Karpas-422 (cell line): ENCODE data around the gene NUTM2A. TPM values are rescaled to one million over a fixed set of nuclear protein-coding genes. Genes with fewer than 3 reads are reported as not detected.
"Not testable (repeated sequence)": the region's sequence is repeated elsewhere in the genome, so short reads cannot be mapped to it uniquely, and the experiment has no call there.

Experiments
- DNase-seq: peaks from one replicate; pipeline ENCODE4 v3.0.0-alpha.2; 2015
- H2AFZ ChIP-seq: fragments of 200-600 bp; sonication (generic); 2 replicates; pipeline ENCODE4 v1.6.1; 2014; ENCODE audit warnings: antibody characterized with exemption, low read length, mixed read lengths
- H3K27ac ChIP-seq: fragments of 200-600 bp; sonication (generic); 2 replicates; pipeline ENCODE4 v1.5.1; 2014; ENCODE audit warnings: mild to moderate bottlenecking, low read length, moderate library complexity
- H3K27me3 ChIP-seq: fragments of 200-600 bp; sonication (generic); 2 replicates; pipeline ENCODE4 v1.6.1; 2014; ENCODE audit warnings: low read length, mixed read lengths
- H3K36me3 ChIP-seq: fragments of 200-600 bp; sonication (generic); 2 replicates; pipeline ENCODE4 v1.6.1; 2014; ENCODE audit warnings: low read length, mixed read lengths; ENCODE audit not compliant: insufficient read depth
- H3K4me1 ChIP-seq: fragments of 200-600 bp; sonication (generic); 2 replicates; pipeline ENCODE4 v1.6.1; 2014; ENCODE audit warnings: mild to moderate bottlenecking, low read length, mixed read lengths
- H3K4me2 ChIP-seq: fragments of 200-600 bp; sonication (generic); 2 replicates; pipeline ENCODE4 v1.6.1; 2014; ENCODE audit warnings: low read length, low read depth, mild to moderate bottlenecking; ENCODE audit not compliant: poor library complexity, severe bottlenecking
- H3K4me3 ChIP-seq: fragments of 200-600 bp; sonication (generic); 2 replicates; pipeline ENCODE4 v1.5.1; 2014; ENCODE audit warnings: mild to moderate bottlenecking, antibody characterized with exemption, low read length, mixed read lengths
- H3K79me2 ChIP-seq: fragments of 200-600 bp; sonication (generic); 2 replicates; pipeline ENCODE4 v1.6.1; 2014; ENCODE audit warnings: mild to moderate bottlenecking, low read length, mixed read lengths
- H3K9ac ChIP-seq: fragments of 200-600 bp; sonication (generic); 2 replicates; pipeline ENCODE4 v1.6.0; 2014; ENCODE audit warnings: low read length
- H3K9me2 ChIP-seq: fragments of 200-600 bp; sonication (generic), shearing (Covaris generic); replicated peaks from 2 replicates; pipeline ENCODE4 v1.6.0; 2014; ENCODE audit warnings: mild to moderate bottlenecking, low read length, moderate library complexity; ENCODE audit not compliant: insufficient read depth
- H3K9me3 ChIP-seq: fragments of 300-700, 200-600 bp; sonication (generic); 2 replicates; pipeline ENCODE4 v1.6.1; 2014; ENCODE audit warnings: low read length, mixed read lengths
- H4K20me1 ChIP-seq: fragments of 200-600 bp; sonication (generic); 2 replicates; pipeline ENCODE4 v1.6.1; 2014; ENCODE audit warnings: mild to moderate bottlenecking, antibody characterized with exemption, low read length, low read depth; ENCODE audit not compliant: insufficient read depth
- total RNA-seq: library from RNA; depleted of rRNA; stranded (reverse); fragments of >200 nt; shearing (Covaris generic); gene quantifications from 2 replicates; pipeline ENCODE4 v1.2.3, GENCODE V29; 2014; ENCODE audit warnings: low replicate concordance

Gene NUTM2A
- total RNA-seq, 1 experiment from 2014 or later = 0.26 TPM

DNA sequence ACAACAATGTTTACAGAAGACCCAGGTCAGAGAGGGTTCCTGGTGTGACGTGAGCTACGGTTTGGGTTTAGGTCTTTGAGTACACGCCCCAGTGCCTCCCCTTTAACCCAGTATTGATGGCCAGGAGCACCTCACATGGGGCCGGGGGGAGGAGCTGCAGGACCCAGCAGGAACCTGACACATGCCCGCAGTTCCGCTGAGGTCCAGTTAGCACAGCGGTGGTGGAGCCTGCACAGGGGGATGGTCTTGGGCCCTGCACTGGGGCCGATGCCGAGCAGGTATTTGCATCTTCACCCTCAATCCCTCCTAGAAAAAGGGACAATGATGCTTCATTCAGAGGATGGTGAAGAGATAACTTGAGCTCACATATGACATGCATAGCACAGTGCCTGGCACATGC lies 4.0 kb downstream of the NUTM2A start:
- not testable (repeated sequence) for H3K4me2 ChIP-seq, H3K9me3 ChIP-seq, H4K20me1 ChIP-seq, H3K36me3 ChIP-seq, DNase-seq, H3K9ac ChIP-seq, H3K27me3 ChIP-seq, H3K27ac ChIP-seq, H3K79me2 ChIP-seq, H3K4me1 ChIP-seq, H3K9me2 ChIP-seq, H2AFZ ChIP-seq, H3K4me3 ChIP-seq

GRCh38 chr10:87234854-87235253 lies 9.6 kb downstream of the NUTM2A start:
- not testable (repeated sequence) for H3K79me2 ChIP-seq, H3K4me1 ChIP-seq

DNA sequence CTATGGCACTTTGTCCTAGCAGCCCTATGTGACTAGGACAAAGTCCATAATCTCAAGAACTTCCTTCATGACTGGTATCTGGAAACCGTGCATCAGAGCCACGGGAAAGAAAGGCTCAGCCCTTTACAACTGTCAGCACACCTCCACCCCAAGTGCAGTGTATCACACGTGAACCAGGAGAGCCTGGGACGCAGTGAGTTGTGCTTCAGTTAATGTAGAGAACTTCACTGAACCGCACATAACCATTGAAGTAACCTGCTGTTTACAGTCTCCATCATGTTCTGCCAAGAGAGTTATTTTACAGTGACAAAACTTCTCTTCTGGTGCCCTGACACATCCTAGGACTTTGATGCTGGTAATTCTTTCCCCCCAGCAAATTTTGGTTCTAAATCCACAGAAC lies 12.0 kb downstream of the NUTM2A start:
- not testable (repeated sequence) for H3K27ac ChIP-seq, H3K9me2 ChIP-seq, H4K20me1 ChIP-seq, H3K4me3 ChIP-seq, H3K4me1 ChIP-seq, H3K27me3 ChIP-seq, H3K9ac ChIP-seq, H3K79me2 ChIP-seq, H2AFZ ChIP-seq, DNase-seq, H3K4me2 ChIP-seq, H3K36me3 ChIP-seq, H3K9me3 ChIP-seq

More at GRCh38 chr10:87234854-87235253, 9.6 kb downstream of the NUTM2A start:
- H2AFZ ChIP-seq, H4K20me1 ChIP-seq, H3K4me3 ChIP-seq, H3K9ac ChIP-seq, DNase-seq, H3K27me3 ChIP-seq, H3K36me3 ChIP-seq, H3K9me2 ChIP-seq, H3K4me2 ChIP-seq, H3K9me3 ChIP-seq, H3K27ac ChIP-seq: not testable (repeated sequence)

- not testable (repeated sequence) for H2AFZ ChIP-seq, H3K27ac ChIP-seq, DNase-seq, H3K27me3 ChIP-seq, H3K4me3 ChIP-seq, H3K4me1 ChIP-seq, H3K9ac ChIP-seq, H3K36me3 ChIP-seq, H3K79me2 ChIP-seq, H3K9me3 ChIP-seq, H4K20me1 ChIP-seq, H3K9me2 ChIP-seq, H3K4me2 ChIP-seq
Observed at GRCh38 chr10:87239346-87239808, 14.1 kb downstream of the NUTM2A start.

- not testable (repeated sequence) for H2AFZ ChIP-seq, DNase-seq, H3K4me1 ChIP-seq, H3K4me2 ChIP-seq, H3K36me3 ChIP-seq, H3K4me3 ChIP-seq, H3K27ac ChIP-seq, H3K79me2 ChIP-seq, H3K9me2 ChIP-seq, H3K9ac ChIP-seq, H4K20me1 ChIP-seq, H3K9me3 ChIP-seq, H3K27me3 ChIP-seq
Observed at GRCh38 chr10:87242192-87242591, 16.9 kb downstream of the NUTM2A start.

DNA sequence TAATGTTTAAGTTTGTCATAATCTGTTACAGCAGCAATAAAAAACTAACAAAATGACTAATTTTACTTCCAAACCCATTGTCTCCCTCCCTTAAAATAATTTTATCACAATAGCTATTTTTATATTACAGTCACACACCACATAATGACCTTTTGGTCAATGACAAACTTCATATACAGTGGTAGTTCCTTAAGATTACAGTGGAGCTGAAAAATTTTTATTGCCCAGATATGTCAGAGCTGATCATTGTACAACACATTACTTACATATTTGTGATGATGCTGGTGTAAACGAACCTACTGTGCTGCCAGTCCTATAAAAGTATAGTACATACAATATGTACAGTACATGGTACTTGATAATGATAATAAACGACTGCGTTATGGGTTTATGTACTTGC lies 22.1 kb downstream of the NUTM2A start:
- H4K20me1 ChIP-seq, H3K36me3 ChIP-seq, H3K27ac ChIP-seq, H3K4me2 ChIP-seq, H2AFZ ChIP-seq, H3K9ac ChIP-seq, H3K4me3 ChIP-seq, H3K9me3 ChIP-seq, H3K27me3 ChIP-seq, DNase-seq, H3K4me1 ChIP-seq, H3K9me2 ChIP-seq, H3K79me2 ChIP-seq: not testable (repeated sequence)

DNA sequence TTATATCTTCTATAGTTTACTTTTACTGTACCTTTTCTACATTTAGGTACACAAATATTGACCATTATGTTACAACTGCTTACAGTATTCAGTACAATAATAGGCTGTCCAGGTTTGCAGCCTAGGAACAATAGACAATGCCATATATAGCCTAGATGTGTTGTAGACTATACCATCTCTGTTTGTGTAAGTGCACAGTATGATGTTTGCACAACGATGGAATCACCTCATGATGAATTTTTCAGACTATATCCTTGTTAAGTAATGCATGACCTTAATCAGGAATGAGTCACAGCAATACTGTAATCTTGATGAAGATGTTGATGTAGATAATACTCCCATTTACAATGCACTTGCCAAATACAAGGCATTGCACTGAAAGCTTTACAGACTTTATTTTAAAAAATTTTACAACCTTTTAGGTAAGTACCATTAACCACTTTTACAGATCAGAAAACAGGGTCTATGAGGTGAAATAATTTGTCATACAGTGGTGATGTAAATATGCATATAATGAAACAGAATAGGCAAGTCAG lies 23.6 kb downstream of the NUTM2A start:
- not testable (repeated sequence) for H3K79me2 ChIP-seq, H3K36me3 ChIP-seq, H3K27ac ChIP-seq, H3K4me3 ChIP-seq, H3K9ac ChIP-seq, H4K20me1 ChIP-seq, H3K9me3 ChIP-seq, DNase-seq, H3K27me3 ChIP-seq, H3K4me2 ChIP-seq, H3K9me2 ChIP-seq, H3K4me1 ChIP-seq, H2AFZ ChIP-seq

GRCh38 chr10:87280749-87281392 lies 55.6 kb downstream of the NUTM2A start:
- not testable (repeated sequence) for H3K4me1 ChIP-seq, H3K27me3 ChIP-seq, H3K9ac ChIP-seq, H3K36me3 ChIP-seq, H3K79me2 ChIP-seq, H3K9me2 ChIP-seq, H3K9me3 ChIP-seq, H2AFZ ChIP-seq, DNase-seq, H3K4me2 ChIP-seq, H3K4me3 ChIP-seq, H4K20me1 ChIP-seq, H3K27ac ChIP-seq
